GM12878 (cell line): ENCODE data around the gene FOXP1.

ENCODE experiments used
- CHD2 ChIP-seq: IDR thresholded peaks from 2 replicates; pipeline ENCODE4 v1.6.1; 2011; ENCODE audit warnings: low read depth, low read length, improper control_type of control experiment, borderline replicate concordance
- CTCF ChIP-seq, 3 experiments: IDR thresholded peaks in 2 of 3; conservative IDR thresholded peaks in 1 of 3; 2 replicates each; pipeline ENCODE4 v1.5.1; 2011; ENCODE audit warnings: low read depth in 3 of 3, low read length in 3 of 3, mild to moderate bottlenecking in 3 of 3, control low read depth in 2 of 3, moderate library complexity in 2 of 3, inconsistent platforms in 1 of 3, mixed read lengths in 1 of 3; ENCODE audit not compliant: control insufficient read depth in 2 of 3, insufficient read depth in 1 of 3; ENCODE audit errors: extremely low read depth in 1 of 3
- DPF2 ChIP-seq: fragments of 450-650 bp; IDR thresholded peaks from 2 replicates; pipeline ENCODE4 v1.6.1; 2017; ENCODE audit warnings: mild to moderate bottlenecking
- PKNOX1 ChIP-seq: fragments of 450-650 bp; IDR thresholded peaks from 2 replicates; pipeline ENCODE4 v1.6.1; 2016; ENCODE audit warnings: mild to moderate bottlenecking
- POLR2AphosphoS2 ChIP-seq: IDR thresholded peaks from 2 replicates; pipeline ENCODE4 v1.6.1; 2011; ENCODE audit warnings: low read depth, mild to moderate bottlenecking, low read length, improper control_type of control experiment, moderate library complexity
- RAD21 ChIP-seq: IDR thresholded peaks from 2 replicates; pipeline ENCODE4 v1.6.1; 2011; ENCODE audit warnings: mild to moderate bottlenecking, low read depth, low read length, moderate library complexity; ENCODE audit not compliant: insufficient read depth
- REST ChIP-seq: IDR thresholded peaks from 2 replicates; pipeline ENCODE4 v1.6.1; 2012; ENCODE audit warnings: mild to moderate bottlenecking, low read depth, low read length
- RFX5 ChIP-seq: IDR thresholded peaks from 2 replicates; pipeline ENCODE4 v1.6.1; 2011; ENCODE audit warnings: low read depth, low read length, improper control_type of control experiment
- SMC3 ChIP-seq: IDR thresholded peaks from 2 replicates; pipeline ENCODE4 v1.6.1; 2011; ENCODE audit warnings: low read length, improper control_type of control experiment, borderline replicate concordance
- SPI1 ChIP-seq: IDR thresholded peaks from 2 replicates; pipeline ENCODE4 v1.6.1; 2011; ENCODE audit warnings: low read depth, mild to moderate bottlenecking, low read length, moderate library complexity, borderline replicate concordance; ENCODE audit not compliant: insufficient read depth
- TAF1 ChIP-seq: IDR thresholded peaks from 2 replicates; pipeline ENCODE4 v1.6.1; 2011; ENCODE audit warnings: mild to moderate bottlenecking, low read depth, low read length, borderline replicate concordance
- YBX1 ChIP-seq: fragments of 450-650 bp; IDR thresholded peaks from 2 replicates; pipeline ENCODE4 v1.6.1; 2016; ENCODE audit warnings: antibody characterized with exemption
- ZNF274 ChIP-seq: IDR thresholded peaks from one replicate; pipeline ENCODE4 v1.8.0; 2011; ENCODE audit not compliant: insufficient read length, insufficient read depth

- TF ChIP-seq CTCF (IDR thresholded peaks at IDR 0.05 in 2 of 3, conservative IDR thresholded peaks at IDR 0.05 in 1 of 3; ENCODE audit: control insufficient read depth in 2 of 3, extremely low read depth in 1 of 3, insufficient read depth in 1 of 3, low read depth in 3 of 3, low read length in 3 of 3) (no peak), TAF1 (no peak), SMC3 (no peak), DPF2 (no peak), POLR2AphosphoS2 (no peak), CHD2 (no peak), PKNOX1 (no peak), SPI1 (no peak), ZNF274 (no peak), YBX1 (no peak), RAD21 (no peak), RFX5 (no peak), REST (no peak)
Observed at GRCh38 chr3:71568207-71568606, 15.3 kb downstream of the FOXP1 start.
